GM18498 (cell line): ENCODE measurements around the gene HAVCR2.

Experiments
- ATAC-seq: cut with Tn5 transposase; IDR thresholded peaks from one replicate; pipeline ENCODE4 v1.9.1; 2021; ENCODE audit warnings: mild to moderate bottlenecking, moderate library complexity; ENCODE audit not compliant: unreplicated experiment

HAVCR2 gene

GRCh38 chr5:157108976-157109375 is at the start of gene HAVCR2:
HAVCR2 (minus strand) TSS chr5:157109044; CDS start chr5:157108983, 61 bp downstream.
- peak; percentile 91 for ATAC-seq

GRCh38 chr5:157157293-157157891 is 48.5 kb upstream of the HAVCR2 start:
- no peak for ATAC-seq

GRCh38 chr5:157155297-157155696 is 46.5 kb upstream of the HAVCR2 start:
- ATAC-seq = no peak

GRCh38 chr5:157150995-157151394 is 42.2 kb upstream of the HAVCR2 start:
- no peak for ATAC-seq

- peak; percentile 82 for ATAC-seq
These were observed 40.1 kb upstream of the HAVCR2 start for GRCh38 chr5:157148734-157149615.

- ATAC-seq = peak; percentile 44
These were observed 34.5 kb upstream of the HAVCR2 start for GRCh38 chr5:157143127-157143971.

GRCh38 chr5:157142317-157143126 is 33.7 kb upstream of the HAVCR2 start, which contains the start of gene MED7:
MED7 (minus strand) TSS chr5:157142865; CDS start chr5:157139431, 3,434 bp downstream.
- peak; percentile 99 for ATAC-seq

- ATAC-seq = no peak
These were observed 28.8 kb upstream of the HAVCR2 start for GRCh38 chr5:157137691-157138090.

- no peak for ATAC-seq
These were observed 23.4 kb upstream of the HAVCR2 start for GRCh38 chr5:157132281-157132612.

GRCh38 chr5:157130925-157131324 is 22.1 kb upstream of the HAVCR2 start:
- ATAC-seq = no peak

- no peak for ATAC-seq
These were observed 12.9 kb upstream of the HAVCR2 start for GRCh38 chr5:157121709-157122108.

GRCh38 chr5:157120102-157120501 is 11.3 kb upstream of the HAVCR2 start:
- no peak for ATAC-seq

GRCh38 chr5:157116483-157116954 is 7.7 kb upstream of the HAVCR2 start:
- peak; percentile 67 for ATAC-seq

- no peak for ATAC-seq
These were observed 6.7 kb upstream of the HAVCR2 start for GRCh38 chr5:157115502-157115901.

GRCh38 chr5:157115012-157115411 is 6.2 kb upstream of the HAVCR2 start:
- no peak for ATAC-seq

GRCh38 chr5:157113002-157113401 is 4.2 kb upstream of the HAVCR2 start:
- ATAC-seq = no peak

- ATAC-seq = peak; percentile 66
These were observed 900 bp upstream of the HAVCR2 start for GRCh38 chr5:157109744-157110143.

- no peak for ATAC-seq
These were observed 1.3 kb downstream of the HAVCR2 start for GRCh38 chr5:157107508-157107907.

- no peak for ATAC-seq
These were observed 2.0 kb downstream of the HAVCR2 start for GRCh38 chr5:157106630-157107461.
